ENCODE data around the gene DNAAF1.

Gene DNAAF1

DNA sequence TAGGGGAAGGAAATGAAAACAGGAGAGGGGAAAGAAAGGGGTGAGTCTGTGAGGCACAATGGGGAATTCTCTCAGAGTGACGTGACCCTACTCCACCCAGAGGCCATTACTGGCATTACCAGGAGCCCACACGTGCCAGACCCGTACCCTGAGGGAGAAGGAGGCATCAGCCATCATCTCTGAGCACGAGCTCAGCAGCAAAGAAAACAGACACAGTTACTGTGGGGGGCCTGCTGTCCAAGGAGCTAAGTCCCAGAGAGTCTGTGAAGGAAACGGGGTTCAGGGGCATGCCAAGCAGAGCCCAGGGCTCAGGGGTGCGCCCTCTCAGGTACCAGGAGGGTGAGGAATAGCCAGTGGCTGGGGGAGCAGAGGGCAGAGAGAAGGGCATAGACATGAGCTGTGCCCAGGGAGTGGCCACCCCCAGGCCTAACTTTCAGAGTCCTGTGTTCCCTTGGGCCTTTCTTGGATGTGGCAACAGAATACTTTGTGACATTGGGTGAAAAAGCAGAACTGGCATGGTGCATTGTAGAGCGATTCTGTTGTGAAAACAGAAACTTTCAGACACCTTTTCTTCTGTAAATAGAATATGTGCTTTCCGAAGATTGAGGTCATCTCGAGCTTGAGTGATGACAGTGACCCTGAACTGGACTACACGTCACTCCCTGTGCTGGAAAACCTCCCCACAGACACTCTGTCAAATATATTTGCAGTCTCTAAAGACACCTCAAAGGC, 30.4 kb downstream of the DNAAF1 start:
- POLR2A ChIA-PET = no interaction called here
- CTCF ChIA-PET = interaction anchor here (0.7 to 4.0 kb wide), 5 partner anchors 8 to 91 kb away, joined by 3 to 39 read pairs (median 3); partner anchors contain the start of gene TAF1C
- peak; percentile 75 for DNase-seq (ENCODE audit: extremely low spot score)
- TF ChIP-seq, protein P1, sequence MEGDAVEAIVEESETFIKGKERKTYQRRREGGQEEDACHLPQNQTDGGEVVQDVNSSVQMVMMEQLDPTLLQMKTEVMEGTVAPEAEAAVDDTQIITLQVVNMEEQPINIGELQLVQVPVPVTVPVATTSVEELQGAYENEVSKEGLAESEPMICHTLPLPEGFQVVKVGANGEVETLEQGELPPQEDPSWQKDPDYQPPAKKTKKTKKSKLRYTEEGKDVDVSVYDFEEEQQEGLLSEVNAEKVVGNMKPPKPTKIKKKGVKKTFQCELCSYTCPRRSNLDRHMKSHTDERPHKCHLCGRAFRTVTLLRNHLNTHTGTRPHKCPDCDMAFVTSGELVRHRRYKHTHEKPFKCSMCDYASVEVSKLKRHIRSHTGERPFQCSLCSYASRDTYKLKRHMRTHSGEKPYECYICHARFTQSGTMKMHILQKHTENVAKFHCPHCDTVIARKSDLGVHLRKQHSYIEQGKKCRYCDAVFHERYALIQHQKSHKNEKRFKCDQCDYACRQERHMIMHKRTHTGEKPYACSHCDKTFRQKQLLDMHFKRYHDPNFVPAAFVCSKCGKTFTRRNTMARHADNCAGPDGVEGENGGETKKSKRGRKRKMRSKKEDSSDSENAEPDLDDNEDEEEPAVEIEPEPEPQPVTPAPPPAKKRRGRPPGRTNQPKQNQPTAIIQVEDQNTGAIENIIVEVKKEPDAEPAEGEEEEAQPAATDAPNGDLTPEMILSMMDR (IDR thresholded peaks at IDR 0.05; ENCODE audit: control extremely low read depth, extremely low read depth, low read depth, missing control alignments) = no peak

GRCh38 chr16:84176192-84177053, 31.3 kb downstream of the DNAAF1 start:
- TF ChIP-seq, protein P1 (IDR thresholded peaks at IDR 0.05; ENCODE audit: control extremely low read depth, extremely low read depth, low read depth, missing control alignments) = no peak
- POLR2A ChIA-PET = interaction anchor here (0.5 kb wide), 1 partner anchor 20 kb away, joined by 3 read pairs; no protein-coding TSS in a partner anchor
- CTCF ChIA-PET = interaction anchor here (0.7 to 4.0 kb wide), 5 partner anchors 8 to 88 kb away, joined by 3 to 39 read pairs (median 3); partner anchors contain the start of gene TAF1C
- no peak for DNase-seq (ENCODE audit: extremely low spot score)

GRCh38 chr16:84177741-84178073, 32.6 kb downstream of the DNAAF1 start:
- CTCF ChIA-PET = interaction anchor here (1.6 to 4.0 kb wide), 4 partner anchors 10 to 93 kb away, joined by 3 to 39 read pairs (median 8); partner anchors contain the start of gene TAF1C
- no peak for DNase-seq (ENCODE audit: extremely low spot score)
- POLR2A ChIA-PET = no interaction called here
- TF ChIP-seq, protein P1 (IDR thresholded peaks at IDR 0.05; ENCODE audit: control extremely low read depth, extremely low read depth, low read depth, missing control alignments) = no peak

DNA sequence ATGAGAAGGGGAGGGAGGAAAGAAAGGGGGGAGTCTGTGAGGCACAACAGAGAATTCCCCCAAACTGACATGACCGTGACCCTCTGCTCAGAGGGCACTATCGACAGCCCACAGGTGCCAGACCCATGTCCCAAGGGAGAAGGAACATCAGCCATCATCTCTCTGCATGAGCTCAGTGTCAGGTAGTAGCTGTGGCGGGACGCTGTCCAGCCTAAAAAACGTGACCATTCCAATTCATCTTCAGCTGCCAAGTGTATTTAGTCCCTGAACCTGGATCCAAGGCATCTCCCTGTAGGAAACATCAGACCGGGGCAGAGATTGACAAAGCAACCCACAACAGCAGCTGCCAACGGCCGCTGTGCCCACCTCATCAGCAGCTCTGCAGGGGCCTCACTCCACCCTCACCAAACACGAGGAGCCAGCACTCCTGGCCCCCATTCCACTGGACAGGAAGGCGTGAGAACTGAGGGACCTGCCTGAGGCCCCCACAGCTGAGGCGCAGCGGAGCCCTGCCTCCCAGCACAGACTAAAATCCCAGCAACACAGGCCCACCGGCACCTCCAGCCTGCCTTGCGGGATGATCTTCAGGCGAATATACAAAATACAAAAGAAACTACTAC, 33.1 kb downstream of the DNAAF1 start:
- TF ChIP-seq, protein P1 (IDR thresholded peaks at IDR 0.05; ENCODE audit: control extremely low read depth, extremely low read depth, low read depth, missing control alignments) = no peak
- ChIA-PET CTCF (interaction anchor here (1.6 to 4.0 kb wide), 4 partner anchors 9 to 93 kb away, joined by 3 to 39 read pairs (median 8); partner anchors contain the start of gene TAF1C), POLR2A (no interaction called here)
- DNase-seq (ENCODE audit: extremely low spot score) = no peak

GRCh38 chr16:84178892-84179611, 33.9 kb downstream of the DNAAF1 start:
- TF ChIP-seq, protein P1 (IDR thresholded peaks at IDR 0.05; ENCODE audit: control extremely low read depth, extremely low read depth, low read depth, missing control alignments) = no peak
- DNase-seq (ENCODE audit: extremely low spot score) = no peak
- ChIA-PET POLR2A (no interaction called here), CTCF (interaction anchor here (1.1 to 4.0 kb wide), 4 partner anchors 8 to 94 kb away, joined by 3 to 39 read pairs (median 8); partner anchors contain the start of gene TAF1C)
